ENCODE results near the gene LRCH1. TPM values are rescaled to one million over a fixed set of nuclear protein-coding genes. Genes with fewer than 3 reads are reported as not detected.

The LRCH1 gene
- polyA plus RNA-seq, 1 of the 3 experiments (the other 2 are of a cell fraction), result 5.5 TPM

DNA sequence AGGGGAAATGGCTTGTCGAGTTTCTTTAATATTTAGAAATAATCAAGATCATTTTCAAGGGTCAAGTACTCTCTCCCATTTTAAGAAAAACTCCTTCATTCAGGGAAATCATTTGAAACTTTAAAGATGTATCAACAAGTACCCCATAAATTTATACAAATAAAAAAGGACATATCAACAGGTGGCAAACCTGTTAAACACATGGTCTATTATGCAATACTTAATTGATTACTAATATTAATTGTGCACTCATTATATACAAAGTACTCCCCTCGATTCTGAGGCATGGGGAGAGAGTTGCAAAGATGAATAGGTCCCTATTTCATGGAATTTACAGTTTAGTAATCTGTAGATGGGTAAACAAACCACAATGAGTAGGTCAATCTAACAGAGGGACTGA is 2.1 kb upstream of the LRCH1 start (continued):
- TF ChIP-seq, protein P1, sequence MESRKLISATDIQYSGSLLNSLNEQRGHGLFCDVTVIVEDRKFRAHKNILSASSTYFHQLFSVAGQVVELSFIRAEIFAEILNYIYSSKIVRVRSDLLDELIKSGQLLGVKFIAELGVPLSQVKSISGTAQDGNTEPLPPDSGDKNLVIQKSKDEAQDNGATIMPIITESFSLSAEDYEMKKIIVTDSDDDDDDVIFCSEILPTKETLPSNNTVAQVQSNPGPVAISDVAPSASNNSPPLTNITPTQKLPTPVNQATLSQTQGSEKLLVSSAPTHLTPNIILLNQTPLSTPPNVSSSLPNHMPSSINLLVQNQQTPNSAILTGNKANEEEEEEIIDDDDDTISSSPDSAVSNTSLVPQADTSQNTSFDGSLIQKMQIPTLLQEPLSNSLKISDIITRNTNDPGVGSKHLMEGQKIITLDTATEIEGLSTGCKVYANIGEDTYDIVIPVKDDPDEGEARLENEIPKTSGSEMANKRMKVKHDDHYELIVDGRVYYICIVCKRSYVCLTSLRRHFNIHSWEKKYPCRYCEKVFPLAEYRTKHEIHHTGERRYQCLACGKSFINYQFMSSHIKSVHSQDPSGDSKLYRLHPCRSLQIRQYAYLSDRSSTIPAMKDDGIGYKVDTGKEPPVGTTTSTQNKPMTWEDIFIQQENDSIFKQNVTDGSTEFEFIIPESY (IDR thresholded peaks at IDR 0.05; ENCODE audit: borderline replicate concordance, low read depth), result no peak
- TF ChIP-seq ELF1 (IDR thresholded peaks at IDR 0.05), result no peak
- no peak for TF ChIP-seq NRF1 (IDR thresholded peaks at IDR 0.05; ENCODE audit: low read depth, low read length)
- TF ChIP-seq RXRA (IDR thresholded peaks at IDR 0.05; ENCODE audit: borderline replicate concordance, low read depth), result no peak
- no peak for TF ChIP-seq EZH2phosphoT487 (IDR thresholded peaks at IDR 0.05; ENCODE audit: borderline replicate concordance, low read depth)
- TF ChIP-seq GATA2 (CRISPR knock-in tag; IDR thresholded peaks at IDR 0.05), result no peak

DNA sequence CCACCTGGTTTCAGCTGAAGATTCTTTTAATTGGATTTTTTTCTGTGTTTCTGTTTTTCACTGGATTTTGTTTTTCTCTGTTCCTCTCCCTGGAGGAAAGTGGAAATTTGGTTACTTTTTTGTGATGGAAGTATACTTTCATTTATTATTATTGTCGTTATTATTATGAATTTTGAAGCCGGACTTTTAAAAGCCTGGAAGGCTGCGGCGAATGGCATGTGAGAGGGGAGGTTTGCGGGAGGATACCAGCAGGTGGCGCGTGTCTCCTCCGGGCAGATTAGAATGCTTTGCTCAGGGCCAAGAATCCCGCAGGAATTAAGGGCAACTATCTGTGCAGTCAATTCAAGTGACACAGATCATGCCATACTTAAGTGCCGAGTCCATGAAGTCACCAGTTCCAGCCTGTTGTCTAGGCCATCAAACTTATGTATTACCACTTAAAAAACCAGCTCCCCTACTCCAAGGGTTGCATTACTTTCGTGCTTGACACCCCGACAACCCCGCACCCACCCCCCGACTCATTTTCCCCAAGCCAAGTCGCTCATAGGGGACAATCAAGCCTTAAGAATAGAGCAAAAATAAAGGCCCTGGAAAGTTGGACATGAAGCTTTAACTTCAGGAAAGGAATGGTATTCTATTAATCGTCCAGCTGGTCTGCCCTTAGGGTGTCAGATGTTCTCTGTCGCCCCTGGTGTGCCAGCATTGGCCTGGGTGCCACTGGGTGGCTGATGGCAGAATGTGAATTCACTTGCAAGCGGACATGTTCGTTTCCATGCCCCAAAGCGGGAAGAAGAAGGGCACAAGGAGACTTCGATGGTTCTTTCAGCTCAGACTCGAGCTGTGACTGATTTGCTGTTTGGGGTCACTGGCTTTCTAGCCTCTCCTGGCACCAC is 1.3 kb upstream of the LRCH1 start:
- Histone ChIP-seq H3K4me2 (peak overlapping the region; percentile 98), H3K4me3 (ENCODE audit: low read depth in 2 of 2, low read length in 1 of 2) (peak overlapping the region in 1 of 2 experiments; percentile 97; a peak in 1 of 4 replicates), H4K20me1 (ENCODE audit: insufficient read depth) (peaks cover 19% of the 10 kb centered on the region), H3K79me2 (ENCODE audit: insufficient read depth) (peaks cover 42% of the 10 kb centered on the region), H3K9me2 (no peaks in the 10 kb centered on the region), H3K27ac (ENCODE audit: low read depth in 2 of 2, low read length in 1 of 2) (no peak overlapping the region), H2AFZ (ENCODE audit: low read depth) (no peak overlapping the region; the same call in 1 of the 2 replicates), H3K4me1 (ENCODE audit: control insufficient read depth in 1 of 2, insufficient read depth in 2 of 2, low read depth in 1 of 2, low read length in 1 of 2) (peaks cover 8 to 13% of the 10 kb centered on the region in 2 experiments; a peak in 3 of 4 replicates), H3K9me3 (no peaks in the 10 kb centered on the region), H3K9ac (no peak overlapping the region), H3K27me3 (ENCODE audit: insufficient read depth) (no peaks in the 10 kb centered on the region), H3F3A (replicated peaks; ENCODE audit: insufficient read depth) (peaks cover 28% of the 10 kb centered on the region), H3K36me3 (replicated peaks in 1 of 2; ENCODE audit: control insufficient read depth in 1 of 2, insufficient read depth in 2 of 2, low read length in 1 of 2) (no peaks in the 10 kb centered on the region)
- POLR2A ChIA-PET, result interaction anchor here (0.6 to 1.0 kb wide), 2 partner anchors 70 to 72 kb away, joined by 3 to 4 read pairs; no protein-coding TSS in a partner anchor
- WGBS (ENCODE audit: low lambda C conversion rate), result 48% methylated on average over 21 of the region's 22 CpGs
- CTCF ChIA-PET, result interaction anchor here (0.6 to 2.9 kb wide), 69 partner anchors 9 to 948 kb away, joined by 3 to 88 read pairs (median 4); no protein-coding TSS in a partner anchor
- peak; percentile 65 for DNase-seq
- no peak for TF ChIP-seq GATA2 (CRISPR knock-in tag; IDR thresholded peaks at IDR 0.05)
- no peak for TF ChIP-seq NRF1 (IDR thresholded peaks at IDR 0.05; ENCODE audit: low read depth, low read length)
- TF ChIP-seq RXRA (IDR thresholded peaks at IDR 0.05; ENCODE audit: borderline replicate concordance, low read depth), result no peak
- TF ChIP-seq GABPA (IDR thresholded peaks at IDR 0.05; ENCODE audit: low read depth), result no peak
- no peak for TF ChIP-seq TAF1 (IDR thresholded peaks at IDR 0.05; ENCODE audit: borderline replicate concordance, low read depth, low read length)
- TF ChIP-seq POLR2AphosphoS5 (IDR thresholded peaks at IDR 0.05; ENCODE audit: low read depth, low read length), result no peak
- TF ChIP-seq RFX5 (IDR thresholded peaks at IDR 0.05; ENCODE audit: low read length), result no peak
- no peak for TF ChIP-seq MEF2A (IDR thresholded peaks at IDR 0.05; ENCODE audit: borderline replicate concordance, low read depth)
- TF ChIP-seq FOXM1 (IDR thresholded peaks at IDR 0.05; ENCODE audit: low read depth), result no peak
- TF ChIP-seq RAD21 (IDR thresholded peaks at IDR 0.05; ENCODE audit: low read length), result peak; percentile 82
- no peak for TF ChIP-seq TEAD4 (IDR thresholded peaks at IDR 0.05; ENCODE audit: borderline replicate concordance, insufficient read depth)
- TF ChIP-seq TCF12 (IDR thresholded peaks at IDR 0.05), result no peak
- TF ChIP-seq NFIC (IDR thresholded peaks at IDR 0.05; ENCODE audit: borderline replicate concordance), result peak; percentile 38; the same call in 1 of the 2 replicates
- TF ChIP-seq, protein P2, sequence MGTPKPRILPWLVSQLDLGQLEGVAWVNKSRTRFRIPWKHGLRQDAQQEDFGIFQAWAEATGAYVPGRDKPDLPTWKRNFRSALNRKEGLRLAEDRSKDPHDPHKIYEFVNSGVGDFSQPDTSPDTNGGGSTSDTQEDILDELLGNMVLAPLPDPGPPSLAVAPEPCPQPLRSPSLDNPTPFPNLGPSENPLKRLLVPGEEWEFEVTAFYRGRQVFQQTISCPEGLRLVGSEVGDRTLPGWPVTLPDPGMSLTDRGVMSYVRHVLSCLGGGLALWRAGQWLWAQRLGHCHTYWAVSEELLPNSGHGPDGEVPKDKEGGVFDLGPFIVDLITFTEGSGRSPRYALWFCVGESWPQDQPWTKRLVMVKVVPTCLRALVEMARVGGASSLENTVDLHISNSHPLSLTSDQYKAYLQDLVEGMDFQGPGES (IDR thresholded peaks at IDR 0.05; ENCODE audit: low read depth, low read length), result no peak
- TF ChIP-seq YY1 (IDR thresholded peaks at IDR 0.05; ENCODE audit: low read depth), result no peak
- TF ChIP-seq MXI1 (IDR thresholded peaks at IDR 0.05; ENCODE audit: low read depth, low read length), result peak; percentile 14; the same call in 1 of the 2 replicates
- TF ChIP-seq, protein P3, sequence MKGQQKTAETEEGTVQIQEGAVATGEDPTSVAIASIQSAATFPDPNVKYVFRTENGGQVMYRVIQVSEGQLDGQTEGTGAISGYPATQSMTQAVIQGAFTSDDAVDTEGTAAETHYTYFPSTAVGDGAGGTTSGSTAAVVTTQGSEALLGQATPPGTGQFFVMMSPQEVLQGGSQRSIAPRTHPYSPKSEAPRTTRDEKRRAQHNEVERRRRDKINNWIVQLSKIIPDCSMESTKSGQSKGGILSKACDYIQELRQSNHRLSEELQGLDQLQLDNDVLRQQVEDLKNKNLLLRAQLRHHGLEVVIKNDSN (IDR thresholded peaks at IDR 0.05; ENCODE audit: borderline replicate concordance, low read depth), result no peak
- TF ChIP-seq RCOR1 (IDR thresholded peaks at IDR 0.05; ENCODE audit: low read length), result no peak
- no peak for TF ChIP-seq EP300 (IDR thresholded peaks at IDR 0.05; ENCODE audit: borderline replicate concordance in 1 of 2, low read depth in 1 of 2, low read length in 1 of 2)
- TF ChIP-seq, protein P4, sequence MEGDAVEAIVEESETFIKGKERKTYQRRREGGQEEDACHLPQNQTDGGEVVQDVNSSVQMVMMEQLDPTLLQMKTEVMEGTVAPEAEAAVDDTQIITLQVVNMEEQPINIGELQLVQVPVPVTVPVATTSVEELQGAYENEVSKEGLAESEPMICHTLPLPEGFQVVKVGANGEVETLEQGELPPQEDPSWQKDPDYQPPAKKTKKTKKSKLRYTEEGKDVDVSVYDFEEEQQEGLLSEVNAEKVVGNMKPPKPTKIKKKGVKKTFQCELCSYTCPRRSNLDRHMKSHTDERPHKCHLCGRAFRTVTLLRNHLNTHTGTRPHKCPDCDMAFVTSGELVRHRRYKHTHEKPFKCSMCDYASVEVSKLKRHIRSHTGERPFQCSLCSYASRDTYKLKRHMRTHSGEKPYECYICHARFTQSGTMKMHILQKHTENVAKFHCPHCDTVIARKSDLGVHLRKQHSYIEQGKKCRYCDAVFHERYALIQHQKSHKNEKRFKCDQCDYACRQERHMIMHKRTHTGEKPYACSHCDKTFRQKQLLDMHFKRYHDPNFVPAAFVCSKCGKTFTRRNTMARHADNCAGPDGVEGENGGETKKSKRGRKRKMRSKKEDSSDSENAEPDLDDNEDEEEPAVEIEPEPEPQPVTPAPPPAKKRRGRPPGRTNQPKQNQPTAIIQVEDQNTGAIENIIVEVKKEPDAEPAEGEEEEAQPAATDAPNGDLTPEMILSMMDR (IDR thresholded peaks at IDR 0.05), result peak; percentile 89

All from SK-N-SH (cell line).